LNCaP clone FGC (cell line): ENCODE measurements around the gene CKM.

Source experiments
- DNase-seq: peaks from one replicate; pipeline ENCODE4 v3.0.0-alpha.2; 2011; ENCODE audit warnings: low read depth
- H3K4me3 ChIP-seq: 2 replicates; pipeline ENCODE4 v1.5.1; 2011; ENCODE audit warnings: mild to moderate bottlenecking, low read depth, low read length, control low read depth
- TF ChIP-seq, protein P1 (sequence below): IDR thresholded peaks from 2 replicates; pipeline ENCODE4 v1.5.1; 2012; ENCODE audit warnings: mild to moderate bottlenecking; ENCODE audit not compliant: control insufficient read depth, insufficient read depth; ENCODE audit errors: extremely low read depth

Gene CKM

GRCh38 chr19:45267296-45267695 lies 55.4 kb downstream of the CKM start:
- TF ChIP-seq, protein P1, sequence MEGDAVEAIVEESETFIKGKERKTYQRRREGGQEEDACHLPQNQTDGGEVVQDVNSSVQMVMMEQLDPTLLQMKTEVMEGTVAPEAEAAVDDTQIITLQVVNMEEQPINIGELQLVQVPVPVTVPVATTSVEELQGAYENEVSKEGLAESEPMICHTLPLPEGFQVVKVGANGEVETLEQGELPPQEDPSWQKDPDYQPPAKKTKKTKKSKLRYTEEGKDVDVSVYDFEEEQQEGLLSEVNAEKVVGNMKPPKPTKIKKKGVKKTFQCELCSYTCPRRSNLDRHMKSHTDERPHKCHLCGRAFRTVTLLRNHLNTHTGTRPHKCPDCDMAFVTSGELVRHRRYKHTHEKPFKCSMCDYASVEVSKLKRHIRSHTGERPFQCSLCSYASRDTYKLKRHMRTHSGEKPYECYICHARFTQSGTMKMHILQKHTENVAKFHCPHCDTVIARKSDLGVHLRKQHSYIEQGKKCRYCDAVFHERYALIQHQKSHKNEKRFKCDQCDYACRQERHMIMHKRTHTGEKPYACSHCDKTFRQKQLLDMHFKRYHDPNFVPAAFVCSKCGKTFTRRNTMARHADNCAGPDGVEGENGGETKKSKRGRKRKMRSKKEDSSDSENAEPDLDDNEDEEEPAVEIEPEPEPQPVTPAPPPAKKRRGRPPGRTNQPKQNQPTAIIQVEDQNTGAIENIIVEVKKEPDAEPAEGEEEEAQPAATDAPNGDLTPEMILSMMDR, result no peak
- no peak overlapping the region for H3K4me3 ChIP-seq
- DNase-seq, result no peak

DNA sequence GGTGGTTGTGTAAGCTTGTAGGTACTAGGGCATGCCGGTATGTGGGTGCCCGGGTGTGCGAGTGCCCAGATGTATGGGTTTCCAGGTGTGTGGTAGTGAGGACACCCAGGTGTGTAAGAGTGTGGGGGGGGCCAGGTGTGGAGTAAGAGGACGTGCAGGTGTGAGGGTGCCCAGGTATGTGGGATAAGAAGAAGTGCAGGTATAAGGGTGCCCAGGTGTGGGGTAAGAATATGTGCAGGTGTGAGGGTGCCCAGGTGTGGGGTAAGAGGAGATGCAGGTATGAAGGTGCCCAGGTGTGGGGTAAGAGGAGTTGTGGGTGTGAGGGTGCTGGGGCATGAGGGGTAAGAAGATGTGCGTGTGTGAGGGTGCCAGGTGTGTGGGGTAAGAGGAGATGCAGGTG lies 57.3 kb downstream of the CKM start:
- TF ChIP-seq, protein P1, result no peak
- no peak overlapping the region for H3K4me3 ChIP-seq
- DNase-seq, result no peak

- no peak overlapping the region for H3K4me3 ChIP-seq
- TF ChIP-seq, protein P1, result no peak
- DNase-seq, result no peak
Measured at GRCh38 chr19:45264781-45265317, 57.8 kb downstream of the CKM start.

DNA sequence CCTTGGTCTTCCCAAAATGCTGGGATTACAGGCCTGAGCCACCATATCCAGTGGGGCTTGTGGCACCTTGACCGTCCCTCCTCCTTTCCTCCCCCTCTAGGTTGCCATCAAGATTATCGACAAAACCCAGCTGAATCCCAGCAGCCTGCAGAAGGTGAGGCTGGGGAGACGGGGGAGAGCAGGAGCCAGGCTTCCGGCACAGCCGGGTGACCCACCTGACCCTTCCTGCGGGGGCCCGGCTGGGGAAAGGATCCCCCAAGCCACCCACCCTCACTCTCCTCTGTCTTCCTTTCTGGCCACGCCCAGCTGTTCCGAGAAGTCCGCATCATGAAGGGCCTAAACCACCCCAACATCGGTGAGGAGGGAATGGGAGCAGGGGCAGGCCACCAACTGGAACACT lies 59.7 kb downstream of the CKM start:
- H3K4me3 ChIP-seq, result no peak overlapping the region
- TF ChIP-seq, protein P1, result no peak
- DNase-seq, result no peak

- TF ChIP-seq, protein P1, result no peak
- no peak for DNase-seq
- H3K4me3 ChIP-seq, result no peak overlapping the region
Measured at GRCh38 chr19:45262570-45262969, 60.1 kb downstream of the CKM start.

DNA sequence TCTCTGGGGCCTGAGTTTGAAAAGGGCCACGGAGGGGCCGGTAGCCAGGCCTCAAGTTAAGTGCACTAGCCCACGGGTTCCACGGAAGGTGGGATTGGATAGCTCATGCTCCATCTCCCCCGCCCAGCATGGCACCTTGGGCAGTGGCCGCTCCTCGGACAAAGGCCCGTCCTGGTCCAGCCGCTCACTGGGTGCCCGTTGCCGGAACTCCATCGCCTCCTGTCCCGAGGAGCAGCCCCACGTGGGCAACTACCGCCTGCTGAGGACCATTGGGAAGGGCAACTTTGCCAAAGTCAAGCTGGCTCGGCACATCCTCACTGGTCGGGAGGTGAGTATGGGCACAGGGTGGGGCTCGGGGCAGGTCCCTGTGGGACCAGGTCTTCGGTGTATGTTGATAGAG lies 63.8 kb downstream of the CKM start:
- H3K4me3 ChIP-seq, result no peak overlapping the region
- TF ChIP-seq, protein P1, result no peak
- DNase-seq, result no peak

GRCh38 chr19:45256836-45257235 lies 65.8 kb downstream of the CKM start:
- TF ChIP-seq, protein P1, result no peak
- H3K4me3 ChIP-seq, result no peak overlapping the region
- DNase-seq, result no peak
